HL-60 (cell line): ENCODE data around the gene AFF2.
A peak's percentile ranks its signal among the peaks of the same experiment; 100 is the strongest.

Experiments used
- DNase-seq, 2 experiments: peaks; one replicate each; pipeline ENCODE4 v3.0.0-alpha.2; 2010 to 2020; ENCODE audit warnings: low read depth in 1 of 2, low spot score in 1 of 2
- H3K27ac ChIP-seq: fragments of 250-450 bp; sonication (Bioruptor Pico); replicated peaks from 2 replicates; pipeline ENCODE4 v1.5.1; 2020; ENCODE audit warnings: mild to moderate bottlenecking, moderate library complexity
- H3K27me3 ChIP-seq: fragments of 250-450 bp; sonication (Bioruptor Pico); 2 replicates; pipeline ENCODE4 v1.5.1; 2021; ENCODE audit warnings: mild to moderate bottlenecking, moderate library complexity; ENCODE audit not compliant: insufficient read depth, poor library complexity, severe bottlenecking
- H3K4me3 ChIP-seq: replicated peaks from 2 replicates; pipeline ENCODE4 v1.5.1; 2011; ENCODE audit warnings: mild to moderate bottlenecking, control low read depth, low read length; ENCODE audit not compliant: insufficient read depth
- CTCF ChIP-seq: IDR thresholded peaks from one replicate; pipeline ENCODE4 v1.5.1; 2011; ENCODE audit warnings: low read length, control low read depth, inconsistent platforms; ENCODE audit not compliant: insufficient read depth
- GABPA ChIP-seq: IDR thresholded peaks from 2 replicates; pipeline ENCODE4 v1.6.1; 2012; ENCODE audit warnings: low read depth
- POLR2AphosphoS5 ChIP-seq: IDR thresholded peaks from 2 replicates; pipeline ENCODE4 v1.6.1; 2012; ENCODE audit warnings: low read depth
- REST ChIP-seq: IDR thresholded peaks from 2 replicates; pipeline ENCODE4 v1.6.1; 2012; ENCODE audit warnings: low read depth; ENCODE audit not compliant: insufficient replicate concordance
- SPI1 ChIP-seq: IDR thresholded peaks from 2 replicates; pipeline ENCODE4 v1.6.1; 2012; ENCODE audit warnings: low read depth, mild to moderate bottlenecking, borderline replicate concordance

The AFF2 gene

GRCh38 chrX:148499638-148500422 is 587 bp upstream of the AFF2 start:
- DNase-seq = no peak
- Histone ChIP-seq H3K27ac (peak overlapping the region; percentile 62), H3K4me3 (peak overlapping the region; percentile 16), H3K27me3 (no peaks in the 10 kb centered on the region)
- TF ChIP-seq SPI1 (no peak), GABPA (no peak)

GRCh38 chrX:148501386-148502066 is 1.1 kb downstream of the AFF2 start:
- Histone ChIP-seq H3K4me3 (peak overlapping the region; percentile 42), H3K27me3 (no peaks in the 10 kb centered on the region), H3K27ac (peak overlapping the region; percentile 73)
- TF ChIP-seq REST (no peak), POLR2AphosphoS5 (no peak), SPI1 (no peak)
- DNase-seq = no peak

- no peaks in the 10 kb centered on the region for H3K27me3 ChIP-seq
- no peak overlapping the region for H3K4me3 ChIP-seq
- TF ChIP-seq REST (no peak), CTCF (no peak), GABPA (no peak), POLR2AphosphoS5 (no peak), SPI1 (no peak)
- DNase-seq = no peak
- H3K27ac ChIP-seq = no peak overlapping the region
These were observed 4.1 kb downstream of the AFF2 start for GRCh38 chrX:148504506-148504905.

GRCh38 chrX:148507418-148507817 is 7.0 kb downstream of the AFF2 start:
- Histone ChIP-seq H3K27me3 (no peaks in the 10 kb centered on the region), H3K27ac (no peak overlapping the region), H3K4me3 (no peak overlapping the region)
- TF ChIP-seq REST = no peak
- TF ChIP-seq CTCF = no peak
- no peak for TF ChIP-seq SPI1
- TF ChIP-seq GABPA = no peak
- no peak for TF ChIP-seq POLR2AphosphoS5
- DNase-seq = no peak
